PC-3 (cell line): ENCODE results near the gene MBD6. TPM values are rescaled to one million over a fixed set of nuclear protein-coding genes. Genes with fewer than 3 reads are reported as not detected.

ENCODE experiments used
- ATAC-seq: fragments of 200-7000 bp; cut with Tn5 transposase; 2 replicates; pipeline ENCODE4 v1.9.1; 2020; ENCODE audit warnings: mild to moderate bottlenecking, moderate library complexity
- BruUV-seq: library from RNA; stranded (reverse); fragments of 400-500 nt; replicated peaks from 2 replicates; lab custom pipeline; 2021; lab: Mats Ljungman, UMichigan
- CTCF ChIA-PET: fragments of 300-600 bp; sonication (Branson Sonifier 250); formaldehyde crosslinking; loops from one replicate; lab custom pipeline; 2022; ENCODE audit warnings: antibody characterized with exemption; lab: Charles Lee
- POLR2A ChIA-PET: fragments of 300-600 bp; sonication (Branson Sonifier 250); formaldehyde crosslinking; loops from one replicate; lab custom pipeline; 2022; ENCODE audit warnings: antibody characterized with exemption; ENCODE audit not compliant: unreplicated experiment; lab: Charles Lee
- DNase-seq: peaks from one replicate; pipeline ENCODE4 v3.0.0-alpha.2; 2015
- H2AFZ ChIP-seq: fragments of 300-600 bp; sonication (generic); 2 replicates; pipeline ENCODE4 v1.6.0; 2016; ENCODE audit warnings: antibody characterized with exemption, low read length
- H3F3A ChIP-seq: fragments of 300-600 bp; sonication (generic); one replicate; pipeline ENCODE4 v1.6.0; 2017; ENCODE audit warnings: antibody characterized with exemption, low read length, control low read depth, mild to moderate bottlenecking; ENCODE audit not compliant: unreplicated experiment
- H3K27ac ChIP-seq: fragments of 300-600 bp; sonication (generic); 2 replicates; pipeline ENCODE4 v1.5.1; 2016; ENCODE audit warnings: mild to moderate bottlenecking, low read length
- H3K27me3 ChIP-seq: fragments of 300-600 bp; sonication (generic); 2 replicates; pipeline ENCODE4 v1.6.1; 2016; ENCODE audit warnings: low read length, mixed read lengths
- H3K36me3 ChIP-seq: fragments of 300-600 bp; sonication (generic); 2 replicates; pipeline ENCODE4 v1.6.1; 2016; ENCODE audit warnings: low read depth, mixed run types, low read length, mixed read lengths
- H3K4me1 ChIP-seq: fragments of 300-600 bp; sonication (generic); 2 replicates; pipeline ENCODE4 v1.5.1; 2016; ENCODE audit warnings: low read length; ENCODE audit not compliant: insufficient read depth
- H3K4me2 ChIP-seq: fragments of 300-600 bp; sonication (generic); 2 replicates; pipeline ENCODE4 v1.6.0; 2016; ENCODE audit warnings: low read length
- H3K4me3 ChIP-seq: fragments of 300-600 bp; sonication (generic); 2 replicates; pipeline ENCODE4 v1.5.1; 2016; ENCODE audit warnings: mild to moderate bottlenecking, low read length, mixed read lengths
- H3K79me2 ChIP-seq: fragments of 300-600 bp; sonication (generic); 2 replicates; pipeline ENCODE4 v1.6.1; 2017; ENCODE audit warnings: low read length, mixed read lengths
- H3K9ac ChIP-seq: fragments of 300-600 bp; sonication (generic); 2 replicates; pipeline ENCODE4 v1.6.0; 2016; ENCODE audit warnings: mild to moderate bottlenecking, low read length
- H3K9me2 ChIP-seq: fragments of 300-600 bp; sonication (generic); replicated peaks from 2 replicates; pipeline ENCODE4 v1.6.1; 2016; ENCODE audit warnings: mixed run types, low read length, mixed read lengths
- H3K9me3 ChIP-seq: fragments of 300-600 bp; sonication (generic); 2 replicates; pipeline ENCODE4 v1.6.1; 2016; ENCODE audit warnings: low read length, mixed read lengths
- H4K20me1 ChIP-seq: fragments of 300-600 bp; sonication (generic); 2 replicates; pipeline ENCODE4 v1.6.1; 2016; ENCODE audit warnings: low read length, mixed read lengths
- CTCF ChIP-seq: fragments of 300-600 bp; sonication (generic); conservative IDR thresholded peaks from 2 replicates; pipeline ENCODE4 v1.5.1; 2017; ENCODE audit warnings: antibody characterized with exemption, low read depth, mild to moderate bottlenecking, low read length
- EZH2 ChIP-seq: fragments of 300-600 bp; sonication (generic); IDR thresholded peaks from one replicate; pipeline ENCODE4 v1.6.1; 2017; ENCODE audit warnings: antibody characterized with exemption, mild to moderate bottlenecking, low read length; ENCODE audit not compliant: unreplicated experiment
- EZH2phosphoT487 ChIP-seq: fragments of 300-600 bp; sonication (generic); IDR thresholded peaks from 2 replicates; pipeline ENCODE4 v1.6.1; 2018; ENCODE audit warnings: mild to moderate bottlenecking, antibody characterized with exemption, low read length, borderline replicate concordance
- intact Hi-C: fragments of 100-400 bp; cut with micrococcal nuclease; formaldehyde crosslinking; loops from 2 replicates; pipeline ENCODE4 v1.9.0; 2023
- total RNA-seq: library from RNA; depleted of rRNA; stranded (reverse); fragments of >200 nt; gene quantifications from 2 replicates; pipeline ENCODE4 v1.2.3, GENCODE V29; 2014

MBD6 gene
- total RNA-seq, 1 experiment from 2014 or later, result 13.2 TPM

DNA sequence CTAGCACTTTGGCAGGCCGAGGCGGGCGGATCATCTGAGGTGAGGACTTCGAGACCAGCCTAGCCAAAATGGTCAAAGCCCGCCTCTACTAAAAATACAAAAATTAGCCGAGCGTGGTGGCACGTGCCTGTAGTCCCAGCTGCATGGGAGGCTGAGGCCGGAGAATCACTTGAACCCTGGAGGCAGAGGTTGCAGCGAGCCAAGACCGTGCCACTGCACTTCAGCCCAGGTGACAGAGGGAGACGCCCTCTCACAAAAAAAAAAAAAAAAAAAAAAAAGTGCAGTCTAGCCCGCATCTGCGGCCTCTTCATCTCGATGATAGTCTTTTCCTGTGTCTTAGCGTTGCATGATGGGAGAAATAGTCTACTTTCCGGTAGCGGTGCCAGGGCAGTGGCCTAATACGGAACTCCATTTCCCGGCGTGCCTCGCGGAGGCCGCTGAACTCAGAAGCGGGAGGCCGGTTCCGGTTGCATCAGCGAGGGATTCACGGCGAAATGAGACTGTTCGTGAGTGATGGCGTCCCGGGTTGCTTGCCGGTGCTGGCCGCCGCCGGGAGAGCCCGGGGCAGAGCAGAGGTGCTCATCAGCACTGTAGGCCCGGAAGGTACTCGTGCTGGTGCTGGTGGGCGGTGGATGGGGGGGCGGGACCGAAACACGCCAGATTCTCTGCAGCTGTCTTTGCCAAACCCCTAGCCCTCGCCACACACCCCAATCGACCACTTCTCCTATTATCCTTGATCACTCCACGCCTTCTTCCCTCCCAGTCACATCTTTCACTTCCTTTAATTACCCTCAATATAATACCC lies 34.8 kb upstream of the MBD6 start, which contains the start of gene MARS1:
MARS1 (plus strand) TSS at position 472 of the 805 bp plus-strand sequence; CDS start at position 495, 23 bp downstream.
- Histone ChIP-seq H3K4me2 (peak within 1 kb of the TSS; percentile 93), H3K79me2 (peaks cover 24% of the 10 kb centered on the region), H3F3A (no peaks in the 10 kb centered on the region), H2AFZ (peak within 1 kb of the TSS; percentile 73), H3K9ac (peak within 1 kb of the TSS; percentile 89), H3K27me3 (no peaks in the 10 kb centered on the region), H4K20me1 (no peaks in the 10 kb centered on the region), H3K27ac (0 out of 2 replicates have a peak within 1 kb of the TSS, but pooled peaks have one; percentile 7), H3K4me1 (peaks cover 10% of the 10 kb centered on the region), H3K36me3 (peaks cover 27% of the 10 kb centered on the region), H3K9me3 (no peaks in the 10 kb centered on the region), H3K9me2 (no peaks in the 10 kb centered on the region), H3K4me3 (peak within 1 kb of the TSS; percentile 91)
- ATAC-seq (peak; percentile 98), DNase-seq (peak; percentile 98)
- BruUV-seq, result no TSS peak
- ChIA-PET POLR2A (no interaction called here), CTCF (interaction anchor here (0.6 kb wide), 1 partner anchor 222 kb away, joined by 3 read pairs; no protein-coding TSS in a partner anchor)
- TF ChIP-seq EZH2 (no peak), CTCF (peak; percentile 49), EZH2phosphoT487 (no peak)
- intact Hi-C loops, result no loop called here

DNA sequence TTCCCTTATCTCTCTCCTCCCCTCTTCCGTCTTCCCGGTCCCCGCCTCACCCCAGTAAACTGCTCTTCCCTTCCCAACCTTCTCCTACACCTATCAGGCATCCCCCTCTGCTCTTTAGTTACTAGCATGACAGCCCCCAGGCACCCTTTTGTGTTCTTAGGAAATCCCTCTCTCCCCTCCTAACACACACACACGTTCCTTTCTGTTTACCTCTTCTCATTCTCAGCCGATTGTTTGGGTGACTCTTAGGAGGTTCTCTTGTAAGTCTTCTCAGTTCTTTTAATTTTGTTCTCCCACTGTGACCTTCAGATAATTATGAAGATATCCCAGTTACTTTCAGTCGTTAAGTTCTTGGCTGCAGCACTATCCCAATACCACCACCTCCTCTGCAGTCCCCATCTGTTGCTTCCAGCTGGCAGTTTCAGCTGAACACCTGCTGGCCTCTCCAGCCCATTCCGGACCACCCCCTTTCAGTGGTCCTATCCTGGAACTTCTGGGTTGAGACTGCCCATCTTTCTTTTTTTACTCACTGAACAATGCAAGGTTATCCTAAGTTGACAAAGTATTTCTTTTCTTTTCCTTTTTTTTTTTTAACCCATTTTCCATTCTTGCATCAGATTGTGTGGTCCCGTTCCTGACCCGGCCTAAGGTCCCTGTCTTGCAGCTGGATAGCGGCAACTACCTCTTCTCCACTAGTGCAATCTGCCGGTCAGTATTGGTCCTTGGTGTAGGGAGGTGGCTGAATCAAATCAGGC lies 34.0 kb upstream of the MBD6 start:
- no peaks in the 10 kb centered on the region for H4K20me1 ChIP-seq
- peak overlapping the region; percentile 89 for H3K9ac ChIP-seq
- peaks cover 10% of the 10 kb centered on the region for H3K4me1 ChIP-seq
- H3F3A ChIP-seq, result no peaks in the 10 kb centered on the region
- H3K27me3 ChIP-seq, result no peaks in the 10 kb centered on the region
- H3K9me3 ChIP-seq, result no peaks in the 10 kb centered on the region
- ATAC-seq (peak; percentile 23), DNase-seq (no peak)
- H3K4me3 ChIP-seq, result peak overlapping the region; percentile 91
- BruUV-seq, result TSS peak; percentile 51
- TF ChIP-seq CTCF (no peak), EZH2phosphoT487 (no peak), EZH2 (no peak)
- H3K36me3 ChIP-seq, result peaks cover 30% of the 10 kb centered on the region
- H3K4me2 ChIP-seq, result peak overlapping the region; percentile 93
- 0 out of 2 replicates have a peak overlapping the region, but pooled peaks have one; percentile 7 for H3K27ac ChIP-seq
- intact Hi-C loops, result no loop called here
- H3K9me2 ChIP-seq, result no peaks in the 10 kb centered on the region
- peaks cover 24% of the 10 kb centered on the region for H3K79me2 ChIP-seq
- ChIA-PET POLR2A (no interaction called here), CTCF (no interaction called here)
- H2AFZ ChIP-seq, result peak overlapping the region; percentile 70
